GM19035 (cell line): ENCODE results near the gene ZNF618.
"Not testable (repeated sequence)": the region's sequence is repeated elsewhere in the genome, so short reads cannot be mapped to it uniquely, and the experiment has no call there.

Experiments used
- ATAC-seq: cut with Tn5 transposase; IDR thresholded peaks from one replicate; pipeline ENCODE4 v1.9.1; 2021; ENCODE audit not compliant: unreplicated experiment

ZNF618 gene

DNA sequence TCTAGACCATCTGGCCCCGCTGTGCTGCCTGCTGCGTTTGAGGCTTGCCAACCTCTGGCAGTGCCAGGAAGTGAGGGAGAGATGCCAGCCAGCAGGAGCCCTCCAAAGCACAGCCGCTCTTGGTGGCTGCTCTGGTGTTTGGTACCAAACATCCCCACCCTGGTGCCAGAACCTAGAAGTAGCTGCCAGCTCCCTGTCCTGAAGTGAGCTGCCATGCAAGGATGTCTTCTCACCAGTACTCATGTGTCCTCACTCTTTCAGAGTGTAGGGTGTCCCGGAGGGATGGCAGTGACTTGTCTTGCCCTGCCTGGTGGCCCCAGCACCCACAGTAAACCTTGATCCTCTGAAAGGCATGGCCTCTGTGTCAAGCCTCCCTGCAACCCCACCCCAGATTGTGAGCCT lies 158.6 kb downstream of the ZNF618 start:
- ATAC-seq: no peak

DNA sequence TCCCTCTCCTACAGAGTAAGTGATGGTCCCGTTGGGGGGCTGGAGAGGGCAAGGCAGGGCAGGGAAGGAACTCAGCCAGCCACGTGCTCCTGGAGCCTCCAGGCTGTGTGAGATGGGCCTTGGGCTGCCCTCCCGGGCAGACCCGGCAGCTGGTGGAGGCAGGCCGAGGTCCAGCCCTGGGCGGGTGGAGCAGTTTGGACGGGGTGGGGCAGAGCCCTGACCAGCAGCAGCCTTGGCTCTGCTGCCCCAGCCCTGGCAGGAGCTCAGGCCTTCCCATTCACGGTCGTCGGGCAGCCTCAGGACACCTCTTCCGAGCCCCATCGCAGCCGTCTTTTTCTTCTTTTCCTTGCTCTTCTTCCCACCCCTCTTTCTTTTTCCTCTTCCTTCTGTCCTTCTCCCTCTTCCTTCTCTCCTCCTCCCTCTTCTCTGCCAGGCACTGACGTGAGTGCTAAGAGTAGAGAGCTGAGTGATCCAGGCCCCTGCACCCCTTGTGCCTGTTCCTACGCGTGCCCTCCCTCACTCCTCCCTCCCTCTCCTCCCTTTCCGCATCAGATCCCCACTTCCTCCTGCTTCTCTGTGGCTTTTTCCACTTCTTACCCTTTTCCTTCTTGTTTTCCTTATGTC lies 159.2 kb downstream of the ZNF618 start:
- ATAC-seq: no peak

DNA sequence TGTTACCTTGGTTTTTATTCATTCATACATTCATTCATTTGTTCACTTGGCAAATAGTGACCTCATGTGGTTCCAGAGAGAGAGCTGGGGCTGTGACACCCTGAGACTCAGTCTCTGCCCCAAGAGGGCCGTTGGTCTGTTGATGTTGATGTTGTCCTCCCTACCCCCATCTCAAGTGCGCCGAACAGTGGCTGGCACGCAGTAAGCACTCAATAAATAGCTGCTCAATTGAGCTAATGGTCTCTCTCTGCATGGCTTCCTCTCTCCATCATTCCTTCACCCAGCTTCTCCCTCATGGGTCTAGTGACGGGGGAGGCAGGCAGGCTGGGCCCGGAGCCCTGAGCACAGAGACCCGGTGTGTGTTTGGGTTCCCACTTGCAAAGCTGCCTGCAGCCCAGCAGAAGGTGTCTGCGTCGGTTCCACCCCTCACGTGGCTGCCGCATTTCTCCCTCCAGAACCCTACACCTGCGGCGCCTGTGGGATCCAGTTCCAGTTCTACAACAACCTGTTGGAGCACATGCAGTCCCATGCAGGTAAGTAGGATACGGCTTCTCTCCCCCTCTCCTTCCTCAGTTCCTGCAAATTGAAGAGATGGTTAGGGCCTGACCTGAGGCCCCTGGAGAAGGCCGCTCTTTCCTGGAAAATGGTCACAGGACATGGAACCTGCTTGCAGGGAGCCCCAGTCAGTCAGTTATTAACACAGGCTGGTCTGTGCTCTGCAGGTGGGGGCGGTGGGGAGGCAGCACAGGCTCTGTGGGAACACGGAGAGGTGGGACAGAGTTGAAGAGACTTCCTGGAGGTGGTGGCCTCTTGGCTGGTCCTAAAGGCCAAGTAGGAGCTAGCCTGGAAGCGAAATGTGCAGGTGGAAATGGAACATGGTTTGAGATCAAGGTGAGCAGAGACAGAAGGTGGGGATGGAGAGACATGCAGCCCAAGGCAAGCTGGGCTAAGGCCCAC lies 160.0 kb downstream of the ZNF618 start:
- no peak for ATAC-seq

DNA sequence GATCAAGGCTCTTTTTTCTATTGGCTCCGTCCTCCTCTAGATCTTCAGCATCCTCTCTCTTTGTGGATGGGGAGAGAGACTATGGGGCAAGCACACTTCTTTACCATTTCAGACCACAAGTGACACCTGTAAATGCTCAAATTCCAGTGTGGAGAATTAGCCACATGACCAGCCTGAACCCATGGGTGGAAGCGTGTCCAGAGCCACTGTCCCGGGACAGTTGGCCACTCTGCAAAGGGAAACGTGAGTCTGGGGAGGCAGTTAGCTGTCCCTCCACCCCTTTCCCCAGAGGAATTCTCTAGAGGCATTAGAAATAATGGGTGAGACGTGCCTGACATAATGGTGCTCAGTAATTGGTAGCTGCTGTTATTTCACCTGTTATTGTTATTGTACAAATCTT lies 161.1 kb downstream of the ZNF618 start:
- ATAC-seq: no peak

DNA sequence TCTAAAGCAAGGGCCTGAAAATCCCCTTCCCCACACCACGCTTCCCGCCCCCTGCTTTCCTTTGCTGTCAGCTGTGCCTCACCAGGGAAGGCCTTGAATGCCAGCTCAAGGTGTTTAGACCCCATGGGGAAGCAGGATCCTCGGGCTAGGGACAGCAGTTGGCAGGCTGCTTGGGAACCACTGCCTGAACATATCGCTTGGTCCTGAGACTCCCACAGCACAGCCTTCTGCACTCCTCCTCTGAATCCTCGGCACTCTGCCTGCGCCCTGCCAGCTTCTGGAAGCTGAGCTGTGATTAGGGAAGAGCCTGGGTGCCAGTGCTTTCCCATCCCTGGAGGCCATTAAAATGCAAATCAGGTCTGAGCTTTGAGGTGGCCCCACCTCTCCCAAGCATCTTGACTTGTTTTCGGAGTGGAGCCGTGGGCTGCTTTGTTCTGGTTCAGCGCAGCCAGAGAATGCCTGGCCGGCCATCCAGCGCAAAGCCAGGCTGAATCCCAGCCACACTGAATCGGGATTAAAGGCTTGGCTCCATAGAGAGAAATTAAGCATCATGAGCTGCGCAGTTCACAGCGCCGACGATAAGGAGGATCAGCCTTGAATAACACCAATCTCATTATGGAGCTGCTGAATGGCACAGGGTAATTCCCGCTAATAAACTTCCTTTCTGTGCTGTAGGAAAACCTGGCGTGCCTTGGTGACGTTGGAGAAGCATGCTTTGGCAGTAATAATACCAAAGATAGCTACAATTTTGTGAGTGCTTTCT lies 162.0 kb downstream of the ZNF618 start:
- no peak for ATAC-seq

DNA sequence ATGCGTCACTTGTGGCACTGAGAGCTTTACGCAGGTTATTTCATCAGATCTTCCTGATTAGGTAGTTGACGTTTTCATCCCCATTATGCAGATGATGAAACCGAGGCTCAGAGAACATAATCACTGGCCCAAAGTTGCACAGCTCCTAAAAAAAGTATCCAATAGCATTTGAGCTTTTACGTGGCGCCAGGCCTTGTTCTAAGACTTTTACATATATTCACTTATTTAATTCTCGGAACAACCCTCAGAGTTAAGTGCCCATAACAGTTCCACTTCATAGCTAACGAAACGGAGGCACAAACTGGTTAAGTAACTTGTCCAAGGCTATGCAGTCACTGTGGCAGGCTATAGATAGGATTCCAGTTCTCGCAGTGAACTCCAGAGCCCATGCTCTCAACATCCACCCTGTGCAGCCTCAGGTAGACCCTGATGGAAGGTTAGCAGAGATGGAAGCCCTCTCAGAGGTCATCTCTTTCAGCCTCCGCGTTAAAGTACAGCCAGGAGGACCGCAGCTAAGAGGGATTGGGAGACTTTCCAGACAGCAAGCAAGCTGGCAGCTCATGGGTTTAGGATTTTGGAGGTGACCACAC lies 162.7 kb downstream of the ZNF618 start:
- no peak for ATAC-seq

DNA sequence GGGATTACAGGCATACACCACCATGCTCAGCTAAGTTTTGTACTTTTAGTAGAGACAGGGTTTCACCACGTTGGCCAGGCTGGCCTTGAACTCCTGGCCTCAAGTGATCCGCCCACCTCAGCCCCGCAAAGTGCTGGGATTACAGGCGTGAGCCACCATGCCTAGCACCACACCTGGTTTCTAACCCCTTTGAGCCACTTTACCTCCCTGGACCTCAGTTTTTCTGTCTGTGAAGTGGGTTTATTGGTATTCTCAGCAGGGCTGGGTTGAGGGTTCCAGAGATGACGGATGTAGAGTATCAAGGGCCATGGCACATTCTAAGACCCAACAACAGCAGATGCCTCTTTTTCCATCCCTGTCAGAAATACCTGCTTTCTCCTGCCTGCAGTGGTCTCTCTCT lies 163.4 kb downstream of the ZNF618 start:
- ATAC-seq: no peak

DNA sequence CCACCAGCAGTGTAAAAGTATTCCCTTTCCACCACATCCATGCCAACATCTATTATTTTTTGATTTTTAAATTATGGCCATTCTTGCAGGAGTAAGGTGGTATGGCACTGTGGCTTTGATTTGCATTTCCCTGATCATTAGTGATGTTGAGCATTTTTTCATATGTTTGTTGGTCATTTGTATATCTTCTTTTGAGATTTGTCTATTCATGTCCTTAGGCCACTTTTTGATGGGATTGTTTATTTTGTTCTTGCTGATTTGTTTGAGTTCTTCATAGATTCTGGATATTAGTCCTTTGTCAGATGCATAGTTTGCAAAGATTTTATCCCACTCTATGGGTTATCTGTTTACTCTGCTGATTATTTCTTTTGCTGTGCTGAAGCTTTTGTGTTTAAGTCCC lies 167.6 kb downstream of the ZNF618 start:
- not testable (repeated sequence) for ATAC-seq

DNA sequence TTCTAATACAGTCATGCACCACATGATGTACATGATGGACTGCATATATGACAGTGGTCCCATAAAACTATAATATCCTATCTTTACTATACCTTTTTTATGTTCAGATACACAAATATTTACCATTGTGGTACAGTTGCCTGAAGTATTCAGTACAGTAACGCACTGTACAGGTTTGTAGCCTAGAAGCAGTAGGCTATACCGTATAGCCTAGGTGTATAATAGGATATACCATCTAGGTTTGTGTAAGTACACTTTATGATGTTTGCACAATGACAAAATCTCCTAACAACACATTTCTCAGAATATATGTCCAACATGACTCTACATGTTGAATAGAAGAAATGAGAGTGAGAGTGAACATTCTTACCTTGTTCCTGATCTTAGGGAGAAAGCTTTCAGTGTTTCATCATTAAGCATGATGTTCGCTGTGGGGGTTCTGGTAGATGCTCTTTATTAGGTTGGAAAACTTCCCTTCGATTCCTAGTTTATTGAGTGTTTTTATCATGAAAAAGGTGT lies 170.2 kb downstream of the ZNF618 start:
- no peak for ATAC-seq

DNA sequence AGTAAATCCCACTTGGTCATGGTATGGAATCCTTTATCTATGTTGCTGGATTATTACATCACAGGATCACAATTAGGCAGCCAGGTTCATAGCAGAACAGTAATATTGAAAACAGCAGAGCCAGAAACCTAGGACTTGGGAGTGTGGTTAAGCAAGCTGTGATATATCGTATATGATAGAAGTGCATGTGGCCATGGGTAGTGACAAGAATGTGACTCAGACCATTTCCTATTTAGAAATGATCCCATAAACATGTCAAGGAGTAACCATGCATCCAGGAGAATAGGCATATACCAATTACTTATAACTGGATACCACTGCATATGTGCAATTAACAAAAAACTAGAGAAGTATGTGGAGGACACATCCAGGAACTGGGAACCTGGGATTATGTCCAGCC lies 170.8 kb downstream of the ZNF618 start:
- ATAC-seq: no peak

DNA sequence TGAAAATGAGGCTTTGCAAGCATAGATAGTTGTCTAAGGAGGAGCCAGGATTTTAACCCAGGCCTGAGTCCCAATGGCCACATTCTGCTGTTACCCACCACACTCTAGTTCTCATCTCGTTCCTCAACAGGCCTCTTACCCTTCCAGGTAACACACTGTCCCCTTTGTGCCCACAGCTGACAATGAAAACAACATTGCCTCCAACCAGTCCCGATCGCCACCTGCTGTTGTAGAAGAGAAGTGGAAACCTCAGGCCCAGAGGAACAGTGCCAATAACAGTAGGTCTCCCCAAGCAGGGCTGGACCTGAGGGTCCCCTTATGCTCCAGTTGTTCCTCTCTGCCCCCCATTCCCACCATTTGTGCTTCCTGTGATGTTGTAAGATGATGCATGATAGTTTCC lies 171.6 kb downstream of the ZNF618 start:
- ATAC-seq: no peak

DNA sequence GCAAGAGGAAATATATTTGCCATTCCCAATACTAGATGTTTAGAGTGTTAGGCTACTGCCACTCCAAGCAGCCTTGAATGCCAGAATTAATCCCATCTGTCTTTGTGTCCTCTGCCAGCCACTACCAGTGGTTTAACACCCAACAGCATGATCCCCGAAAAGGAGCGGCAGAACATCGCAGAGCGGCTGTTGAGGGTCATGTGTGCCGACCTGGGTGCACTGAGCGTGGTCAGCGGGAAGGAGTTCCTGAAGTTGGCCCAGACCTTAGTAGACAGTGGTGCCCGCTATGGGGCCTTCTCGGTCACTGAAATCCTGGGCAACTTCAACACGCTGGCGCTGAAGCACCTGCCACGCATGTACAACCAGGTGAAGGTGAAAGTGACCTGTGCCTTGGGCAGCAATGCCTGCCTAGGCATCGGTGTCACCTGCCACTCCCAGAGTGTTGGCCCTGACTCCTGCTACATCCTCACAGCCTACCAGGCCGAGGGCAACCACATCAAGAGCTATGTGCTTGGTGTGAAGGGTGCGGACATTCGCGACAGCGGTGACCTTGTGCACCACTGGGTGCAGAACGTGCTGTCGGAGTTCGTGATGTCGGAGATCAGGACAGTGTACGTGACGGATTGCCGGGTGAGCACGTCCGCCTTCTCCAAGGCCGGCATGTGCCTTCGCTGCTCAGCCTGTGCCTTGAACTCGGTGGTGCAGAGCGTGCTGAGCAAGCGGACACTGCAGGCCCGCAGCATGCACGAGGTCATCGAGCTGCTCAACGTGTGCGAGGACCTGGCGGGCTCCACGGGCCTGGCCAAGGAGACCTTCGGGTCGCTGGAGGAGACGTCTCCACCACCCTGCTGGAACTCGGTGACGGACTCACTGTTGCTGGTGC lies 172.7 kb downstream of the ZNF618 start:
- ATAC-seq: no peak

DNA sequence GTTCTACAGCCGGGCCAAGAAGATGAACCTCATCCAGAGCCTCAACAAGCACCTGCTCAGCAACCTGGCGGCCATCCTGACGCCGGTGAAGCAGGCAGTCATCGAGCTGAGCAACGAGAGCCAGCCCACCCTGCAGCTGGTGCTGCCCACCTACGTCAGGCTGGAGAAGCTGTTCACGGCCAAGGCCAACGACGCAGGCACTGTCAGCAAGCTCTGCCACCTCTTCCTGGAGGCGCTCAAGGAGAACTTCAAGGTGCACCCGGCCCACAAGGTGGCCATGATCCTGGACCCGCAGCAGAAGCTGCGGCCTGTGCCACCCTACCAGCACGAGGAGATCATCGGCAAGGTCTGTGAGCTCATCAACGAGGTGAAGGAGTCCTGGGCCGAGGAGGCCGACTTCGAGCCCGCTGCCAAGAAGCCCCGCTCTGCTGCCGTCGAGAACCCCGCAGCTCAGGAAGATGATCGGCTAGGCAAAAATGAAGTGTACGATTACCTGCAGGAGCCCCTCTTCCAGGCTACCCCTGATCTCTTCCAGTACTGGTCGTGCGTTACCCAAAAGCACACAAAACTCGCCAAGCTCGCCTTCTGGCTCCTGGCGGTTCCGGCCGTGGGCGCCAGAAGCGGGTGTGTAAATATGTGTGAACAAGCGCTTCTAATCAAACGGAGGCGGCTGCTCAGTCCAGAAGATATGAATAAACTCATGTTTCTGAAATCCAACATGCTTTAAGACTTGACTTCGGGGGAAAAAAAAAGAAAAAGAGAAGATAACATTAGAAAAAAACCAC lies 173.5 kb downstream of the ZNF618 start:
- ATAC-seq: no peak

DNA sequence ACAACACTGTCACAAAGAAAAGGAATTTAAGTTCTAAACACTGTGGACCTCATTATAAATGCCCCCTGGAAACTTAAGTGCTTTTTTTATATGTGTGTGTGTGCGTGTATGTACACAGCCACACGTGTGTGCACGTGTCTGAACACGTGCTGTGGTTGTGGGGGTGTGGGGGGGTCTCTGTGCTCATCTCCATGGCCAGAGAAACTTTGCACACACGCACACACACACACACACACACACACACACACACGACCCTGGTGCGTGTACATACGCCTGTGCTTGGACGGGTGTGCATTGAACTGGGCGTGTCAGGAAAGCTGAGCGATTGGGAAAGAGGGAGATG lies 174.1 kb downstream of the ZNF618 start:
- ATAC-seq: no peak

DNA sequence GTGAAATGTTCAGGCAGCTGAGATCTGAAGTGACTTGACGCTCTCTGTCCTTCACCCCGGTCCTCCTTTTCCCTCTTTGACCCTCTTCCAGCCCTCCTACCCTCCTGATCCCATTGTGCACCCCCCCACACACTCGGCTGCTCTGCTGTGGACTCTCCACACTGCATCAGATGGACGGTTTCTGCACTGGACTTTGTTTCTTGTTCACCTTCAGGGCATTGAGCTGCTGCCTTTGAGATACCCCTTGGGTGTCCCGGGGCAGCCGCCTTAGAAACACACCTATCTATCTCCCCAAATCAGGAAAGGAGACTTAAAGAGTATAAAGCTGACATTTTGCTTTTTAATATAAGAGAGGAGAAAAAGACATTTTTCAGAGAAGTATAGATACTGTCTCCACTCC lies 174.5 kb downstream of the ZNF618 start:
- no peak for ATAC-seq

DNA sequence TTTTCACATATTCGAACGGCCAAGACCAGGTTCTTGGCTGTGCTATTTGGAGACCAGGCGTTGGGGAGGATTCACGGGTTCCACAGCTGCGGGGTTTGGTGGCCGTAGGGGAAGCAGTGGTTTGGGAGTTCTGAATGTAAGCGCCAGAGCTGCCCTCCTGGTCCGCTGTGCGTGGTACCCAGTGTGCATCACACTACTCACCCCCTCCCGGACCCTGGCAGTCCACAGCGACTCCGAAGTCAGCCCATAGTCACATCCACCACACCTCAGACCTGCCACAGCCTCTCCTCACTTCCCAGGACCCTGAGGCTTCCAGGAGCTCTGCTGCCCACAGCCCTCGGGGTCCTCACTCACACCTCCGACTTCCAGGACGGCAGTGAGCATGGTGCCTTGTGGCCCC lies 175.2 kb downstream of the ZNF618 start:
- no peak for ATAC-seq

DNA sequence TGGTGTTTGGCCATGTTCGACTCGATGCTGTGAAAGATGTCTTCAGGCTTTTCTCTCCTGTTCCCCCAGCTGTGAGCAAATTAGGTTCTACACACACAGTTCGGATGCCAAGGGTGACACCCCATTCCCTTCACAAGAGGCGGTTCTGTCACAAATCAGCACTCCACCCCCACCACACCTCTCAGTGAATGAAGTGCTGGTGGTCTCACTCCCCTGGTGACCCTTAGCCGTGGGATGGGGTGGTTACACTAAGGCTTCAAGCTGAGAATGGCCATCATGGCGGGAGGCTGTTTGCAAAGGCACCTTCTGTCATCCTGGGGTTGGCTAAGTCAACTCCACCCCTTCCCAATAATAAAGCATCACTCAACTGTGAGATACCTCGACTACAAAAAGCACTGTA lies 175.6 kb downstream of the ZNF618 start:
- no peak for ATAC-seq

DNA sequence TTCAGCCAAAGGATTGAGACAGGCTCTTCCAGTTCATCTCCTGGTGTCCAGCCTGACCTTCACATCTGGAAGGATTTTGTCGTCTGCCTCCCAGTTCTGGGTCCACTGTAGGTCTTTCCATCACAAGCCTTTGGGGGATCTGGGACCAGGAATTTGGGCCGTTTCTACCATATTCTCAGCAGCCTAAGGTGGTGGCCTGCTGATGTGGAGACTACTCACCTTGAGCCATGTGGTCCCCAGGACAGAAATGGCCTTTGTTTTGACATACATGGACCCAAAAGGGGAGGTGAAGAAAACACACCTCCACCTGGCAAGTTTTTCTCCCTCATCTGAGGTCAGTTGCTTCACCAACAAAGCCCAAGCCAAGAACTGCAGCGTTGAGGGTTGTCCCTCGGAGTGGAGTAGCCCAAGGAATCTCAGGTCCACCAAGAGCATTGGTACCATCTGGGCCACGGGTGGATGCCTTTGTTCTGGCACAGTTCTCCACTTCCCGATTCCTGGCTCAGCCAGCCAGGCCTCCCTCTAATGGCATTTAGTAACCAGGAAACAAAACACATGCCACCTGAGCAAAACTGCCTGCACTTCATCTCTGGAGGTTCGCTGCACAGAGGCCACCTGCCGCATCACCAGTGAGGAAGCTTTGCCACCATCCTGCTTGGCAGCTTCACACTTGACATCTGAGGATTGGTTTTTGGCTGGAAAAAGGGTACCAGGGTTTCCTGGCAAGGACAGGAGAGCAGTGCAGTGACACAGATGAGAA lies 177.3 kb downstream of the ZNF618 start:
- ATAC-seq: no peak

DNA sequence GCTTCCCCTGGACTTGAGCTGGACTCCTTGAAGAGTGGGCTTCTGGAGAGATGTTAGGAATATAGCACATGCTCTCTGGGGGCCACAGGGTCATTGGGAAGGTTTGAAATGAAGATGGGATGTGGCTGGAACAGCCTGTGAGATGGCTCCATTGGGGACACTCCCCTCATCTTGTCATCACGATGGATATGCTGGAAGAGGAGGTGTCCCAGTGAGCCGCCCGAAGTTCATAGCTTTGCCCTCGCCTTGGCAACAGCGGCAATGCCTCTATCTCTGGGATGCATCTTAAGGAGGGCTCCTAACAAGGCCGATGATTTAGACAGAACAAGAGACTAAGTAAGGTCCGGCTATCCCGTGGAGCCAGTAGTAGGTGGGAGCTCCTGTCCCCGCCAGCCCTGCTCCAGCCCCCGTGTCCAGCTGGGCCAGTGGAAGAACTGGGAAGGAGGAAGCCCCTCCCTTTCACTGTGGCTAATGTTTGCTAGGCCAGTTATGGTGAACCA lies 178.1 kb downstream of the ZNF618 start:
- no peak for ATAC-seq
